HepG2 (cell line): ENCODE results near the gene IER2. TPM values are rescaled to one million over a fixed set of nuclear protein-coding genes. Genes with fewer than 3 reads are reported as not detected.

Source experiments
- DR1 ChIP-seq: sonication (generic); formaldehyde crosslinking; IDR thresholded peaks from 2 replicates; pipeline ENCODE4 v1.8.0; 2021; ENCODE audit warnings: mild to moderate bottlenecking, missing genetic modification reagents, inconsistent platforms
- FIP1L1 ChIP-seq: fragments of 200-400 bp; formaldehyde crosslinking; IDR thresholded peaks from 2 replicates; pipeline ENCODE4 v1.6.1; 2018; ENCODE audit warnings: low read depth, mild to moderate bottlenecking, low read length, moderate library complexity, borderline replicate concordance; ENCODE audit not compliant: insufficient read depth
- FOXK1 ChIP-seq: sonication (generic); formaldehyde crosslinking; IDR thresholded peaks from 2 replicates; pipeline ENCODE4 v1.4.0; 2020; ENCODE audit warnings: low read depth, missing genetic modification reagents, borderline replicate concordance
- KMT2B ChIP-seq: IDR thresholded peaks from 2 replicates; pipeline ENCODE4 v1.6.1; 2016; ENCODE audit warnings: missing genetic modification reagents, missing compliant biosample characterization
- RAD21 ChIP-seq: fragments of 450-650 bp; formaldehyde crosslinking; IDR thresholded peaks from 2 replicates; pipeline ENCODE4 v1.5.0; 2020; ENCODE audit warnings: mild to moderate bottlenecking
- RBAK ChIP-seq: sonication (generic); formaldehyde crosslinking; IDR thresholded peaks from 2 replicates; pipeline ENCODE4 v1.5.1; 2020; ENCODE audit warnings: mild to moderate bottlenecking, missing genetic modification reagents
- SMC3 ChIP-seq: IDR thresholded peaks from 2 replicates; pipeline ENCODE4 v1.6.1; 2011; ENCODE audit warnings: low read length, improper control_type of control experiment
- YEATS2 ChIP-seq: sonication (generic); formaldehyde crosslinking; IDR thresholded peaks from 2 replicates; pipeline ENCODE4 v1.4.0; 2020; ENCODE audit warnings: missing genetic modification reagents, borderline replicate concordance
- ZNF232 ChIP-seq: sonication (generic); formaldehyde crosslinking; IDR thresholded peaks from 2 replicates; pipeline ENCODE4 v1.4.0; 2020; ENCODE audit warnings: missing genetic modification reagents, borderline replicate concordance
- ZNF441 ChIP-seq: sonication (generic); formaldehyde crosslinking; IDR thresholded peaks from 2 replicates; pipeline ENCODE4 v1.7.0; 2021; ENCODE audit warnings: missing genetic modification reagents, borderline replicate concordance
- ZNF557 ChIP-seq: sonication (generic); formaldehyde crosslinking; IDR thresholded peaks from 2 replicates; pipeline ENCODE4 v1.4.0; 2020; ENCODE audit warnings: missing genetic modification reagents
- ZNF746 ChIP-seq: sonication (generic); formaldehyde crosslinking; IDR thresholded peaks from 2 replicates; pipeline ENCODE4 v1.8.0; 2022; ENCODE audit warnings: mild to moderate bottlenecking, missing genetic modification reagents
- ZNF781 ChIP-seq: sonication (generic); formaldehyde crosslinking; IDR thresholded peaks from 2 replicates; pipeline ENCODE4 v1.5.1; 2020; ENCODE audit warnings: borderline replicate concordance, mild to moderate bottlenecking, missing genetic modification reagents; ENCODE audit errors: not compliant biosample characterization
- ZZZ3 ChIP-seq: sonication (generic); formaldehyde crosslinking; IDR thresholded peaks from 2 replicates; pipeline ENCODE4 v1.4.0; 2020; ENCODE audit warnings: missing genetic modification reagents, mild to moderate bottlenecking, borderline replicate concordance
- polyA plus RNA-seq, 8 experiments: library from polyadenylated mRNA; depleted of rRNA in 3 of 8; stranded (reverse) in 7 of 8; unstranded in 1 of 8; fragments of >200 nt; fragmentation: Illumina TruSeq in 4 of 8; extraction: Trizol in 4 of 8; gene quantifications; 2 replicates each; pipeline versions ENCODE4 v1.2.1 to v1.2.3, GENCODE V29; 2011 to 2016; ENCODE audit warnings: low read depth in 4 of 8, missing spikeins in 1 of 8, mixed read lengths in 1 of 8; ENCODE audit not compliant: insufficient read depth in 1 of 8
- total RNA-seq, 5 experiments: library from RNA; depleted of rRNA; stranded (reverse); fragments of >200 nt; fragmentation: Illumina TruSeq; extraction: Trizol; gene quantifications; 2 replicates each; pipeline ENCODE4 v1.2.3, GENCODE V29; 2016; ENCODE audit warnings: low read depth in 1 of 5
- TF ChIP-seq, protein P1 (sequence below): sonication (generic); formaldehyde crosslinking; IDR thresholded peaks from 2 replicates; pipeline ENCODE4 v1.4.0; 2020; ENCODE audit warnings: missing genetic modification reagents, borderline replicate concordance
- TF ChIP-seq, protein P2 (sequence below): sonication (generic); formaldehyde crosslinking; IDR thresholded peaks from 2 replicates; pipeline ENCODE4 v1.8.1; 2023; ENCODE audit warnings: mild to moderate bottlenecking, moderate library complexity, missing genetic modification reagents
- TF ChIP-seq, protein P3 (sequence below): sonication (generic); formaldehyde crosslinking; IDR thresholded peaks from 2 replicates; pipeline ENCODE4 v1.9.0; 2021; ENCODE audit warnings: missing genetic modification reagents, borderline replicate concordance
- TF ChIP-seq, protein P4 (sequence below): sonication (generic); formaldehyde crosslinking; IDR thresholded peaks from 2 replicates; pipeline ENCODE4 v1.8.0; 2022; ENCODE audit warnings: missing genetic modification reagents, mild to moderate bottlenecking, moderate library complexity, borderline replicate concordance

The IER2 gene
- total and polyA plus RNA-seq, 2 of the 13 experiments (the other 11 are each of a cell fraction or from before 2014, with no cell fraction given) = 10.1 to 14.3 TPM

DNA sequence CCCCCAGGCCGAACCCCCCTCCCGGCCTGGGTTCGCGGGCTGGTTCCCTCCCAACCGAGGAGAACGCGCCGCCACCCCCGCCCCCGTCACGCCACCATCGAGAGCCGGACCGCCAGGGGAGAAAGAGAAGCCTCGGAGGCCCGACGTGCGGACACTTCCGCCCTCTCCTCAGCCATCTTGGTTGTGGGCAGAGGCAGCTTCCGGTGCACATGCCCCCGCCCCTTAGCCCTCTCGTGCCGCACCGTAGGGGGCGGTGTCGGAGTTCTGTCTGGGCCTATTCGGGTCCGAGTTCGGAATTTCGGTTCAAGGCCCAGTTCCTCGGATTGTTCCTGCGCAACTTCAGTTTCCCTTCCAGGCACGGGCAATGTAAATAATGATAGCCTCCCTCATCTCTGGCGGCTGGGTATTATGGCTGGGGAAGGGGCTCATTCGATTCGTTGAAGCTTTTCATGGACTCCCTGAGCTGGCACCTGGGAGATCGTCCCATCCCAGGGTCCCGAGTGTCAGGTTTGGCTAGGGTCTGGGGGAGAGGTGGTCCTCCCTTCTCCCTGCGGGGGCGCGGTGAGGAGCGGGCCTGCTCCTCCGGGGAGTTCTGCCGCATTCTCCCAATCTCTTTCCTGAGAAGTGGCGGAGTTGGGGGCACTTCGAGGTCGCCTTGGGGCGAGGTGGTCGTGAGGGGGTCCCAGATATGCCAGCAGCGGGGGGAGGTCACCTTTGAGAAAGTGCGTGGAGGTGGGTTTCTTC lies at the start of gene IER2, which contains the start of gene STX10 (continued):
- peak; percentile 41; the same call in 1 of the 2 replicates for TF ChIP-seq ZZZ3 (CRISPR knock-in tag)
- TF ChIP-seq RBAK (CRISPR knock-in tag) = 0 out of 2 replicates have a peak, but pooled peaks have one; percentile 32
- TF ChIP-seq, protein P1, sequence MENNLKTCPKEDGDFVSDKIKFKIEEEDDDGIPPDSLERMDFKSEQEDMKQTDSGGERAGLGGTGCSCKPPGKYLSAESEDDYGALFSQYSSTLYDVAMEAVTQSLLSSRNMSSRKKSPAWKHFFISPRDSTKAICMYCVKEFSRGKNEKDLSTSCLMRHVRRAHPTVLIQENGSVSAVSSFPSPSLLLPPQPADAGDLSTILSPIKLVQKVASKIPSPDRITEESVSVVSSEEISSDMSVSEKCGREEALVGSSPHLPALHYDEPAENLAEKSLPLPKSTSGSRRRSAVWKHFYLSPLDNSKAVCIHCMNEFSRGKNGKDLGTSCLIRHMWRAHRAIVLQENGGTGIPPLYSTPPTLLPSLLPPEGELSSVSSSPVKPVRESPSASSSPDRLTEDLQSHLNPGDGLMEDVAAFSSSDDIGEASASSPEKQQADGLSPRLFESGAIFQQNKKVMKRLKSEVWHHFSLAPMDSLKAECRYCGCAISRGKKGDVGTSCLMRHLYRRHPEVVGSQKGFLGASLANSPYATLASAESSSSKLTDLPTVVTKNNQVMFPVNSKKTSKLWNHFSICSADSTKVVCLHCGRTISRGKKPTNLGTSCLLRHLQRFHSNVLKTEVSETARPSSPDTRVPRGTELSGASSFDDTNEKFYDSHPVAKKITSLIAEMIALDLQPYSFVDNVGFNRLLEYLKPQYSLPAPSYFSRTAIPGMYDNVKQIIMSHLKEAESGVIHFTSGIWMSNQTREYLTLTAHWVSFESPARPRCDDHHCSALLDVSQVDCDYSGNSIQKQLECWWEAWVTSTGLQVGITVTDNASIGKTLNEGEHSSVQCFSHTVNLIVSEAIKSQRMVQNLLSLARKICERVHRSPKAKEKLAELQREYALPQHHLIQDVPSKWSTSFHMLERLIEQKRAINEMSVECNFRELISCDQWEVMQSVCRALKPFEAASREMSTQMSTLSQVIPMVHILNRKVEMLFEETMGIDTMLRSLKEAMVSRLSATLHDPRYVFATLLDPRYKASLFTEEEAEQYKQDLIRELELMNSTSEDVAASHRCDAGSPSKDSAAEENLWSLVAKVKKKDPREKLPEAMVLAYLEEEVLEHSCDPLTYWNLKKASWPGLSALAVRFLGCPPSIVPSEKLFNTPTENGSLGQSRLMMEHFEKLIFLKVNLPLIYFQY = peak; percentile 100
- TF ChIP-seq ZNF781 (CRISPR knock-in tag) = peak; percentile 57
- peak; percentile 90 for TF ChIP-seq YEATS2 (CRISPR knock-in tag)
- TF ChIP-seq, protein P2, sequence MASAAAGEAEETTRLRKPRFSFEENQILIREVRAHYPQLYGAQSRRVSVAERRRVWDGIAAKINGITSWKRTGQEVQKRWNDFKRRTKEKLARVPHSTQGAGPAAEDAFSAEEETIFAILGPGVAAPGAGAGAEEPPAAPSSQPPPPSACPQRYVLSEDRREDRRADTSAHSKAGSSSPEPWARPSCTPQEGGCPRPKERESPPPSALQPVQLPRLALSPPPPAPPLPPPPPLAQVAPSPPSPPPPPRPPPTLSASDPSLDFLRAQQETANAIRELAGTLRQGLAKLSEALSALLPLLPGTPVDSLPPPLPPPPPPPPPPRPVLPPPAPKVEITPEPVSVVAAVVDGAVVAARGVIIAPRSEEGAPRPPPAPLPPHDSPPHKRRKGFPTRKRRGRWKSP (CRISPR knock-in tag) = peak; percentile 36; the same call in 1 of the 2 replicates
- TF ChIP-seq, protein P3, sequence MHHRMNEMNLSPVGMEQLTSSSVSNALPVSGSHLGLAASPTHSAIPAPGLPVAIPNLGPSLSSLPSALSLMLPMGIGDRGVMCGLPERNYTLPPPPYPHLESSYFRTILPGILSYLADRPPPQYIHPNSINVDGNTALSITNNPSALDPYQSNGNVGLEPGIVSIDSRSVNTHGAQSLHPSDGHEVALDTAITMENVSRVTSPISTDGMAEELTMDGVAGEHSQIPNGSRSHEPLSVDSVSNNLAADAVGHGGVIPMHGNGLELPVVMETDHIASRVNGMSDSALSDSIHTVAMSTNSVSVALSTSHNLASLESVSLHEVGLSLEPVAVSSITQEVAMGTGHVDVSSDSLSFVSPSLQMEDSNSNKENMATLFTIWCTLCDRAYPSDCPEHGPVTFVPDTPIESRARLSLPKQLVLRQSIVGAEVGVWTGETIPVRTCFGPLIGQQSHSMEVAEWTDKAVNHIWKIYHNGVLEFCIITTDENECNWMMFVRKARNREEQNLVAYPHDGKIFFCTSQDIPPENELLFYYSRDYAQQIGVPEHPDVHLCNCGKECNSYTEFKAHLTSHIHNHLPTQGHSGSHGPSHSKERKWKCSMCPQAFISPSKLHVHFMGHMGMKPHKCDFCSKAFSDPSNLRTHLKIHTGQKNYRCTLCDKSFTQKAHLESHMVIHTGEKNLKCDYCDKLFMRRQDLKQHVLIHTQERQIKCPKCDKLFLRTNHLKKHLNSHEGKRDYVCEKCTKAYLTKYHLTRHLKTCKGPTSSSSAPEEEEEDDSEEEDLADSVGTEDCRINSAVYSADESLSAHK (CRISPR knock-in tag) = no peak
- TF ChIP-seq ZNF746 (CRISPR knock-in tag) = peak; percentile 83; the same call in 1 of the 2 replicates
- 0 out of 2 replicates have a peak, but pooled peaks have one; percentile 76 for TF ChIP-seq ZNF557 (CRISPR knock-in tag)
- 0 out of 2 replicates have a peak, but pooled peaks have one; percentile 8 for TF ChIP-seq FIP1L1
- TF ChIP-seq ZNF441 (CRISPR knock-in tag) = peak; percentile 44; the same call in 1 of the 2 replicates
- TF ChIP-seq RAD21 (CRISPR knock-in tag) = peak; percentile 64
- TF ChIP-seq ZNF232 (CRISPR knock-in tag) = peak; percentile 52; the same call in 1 of the 2 replicates
- TF ChIP-seq FOXK1 (CRISPR knock-in tag) = peak; percentile 82; the same call in 1 of the 2 replicates
- TF ChIP-seq SMC3 = peak; percentile 39
- TF ChIP-seq, protein P4, sequence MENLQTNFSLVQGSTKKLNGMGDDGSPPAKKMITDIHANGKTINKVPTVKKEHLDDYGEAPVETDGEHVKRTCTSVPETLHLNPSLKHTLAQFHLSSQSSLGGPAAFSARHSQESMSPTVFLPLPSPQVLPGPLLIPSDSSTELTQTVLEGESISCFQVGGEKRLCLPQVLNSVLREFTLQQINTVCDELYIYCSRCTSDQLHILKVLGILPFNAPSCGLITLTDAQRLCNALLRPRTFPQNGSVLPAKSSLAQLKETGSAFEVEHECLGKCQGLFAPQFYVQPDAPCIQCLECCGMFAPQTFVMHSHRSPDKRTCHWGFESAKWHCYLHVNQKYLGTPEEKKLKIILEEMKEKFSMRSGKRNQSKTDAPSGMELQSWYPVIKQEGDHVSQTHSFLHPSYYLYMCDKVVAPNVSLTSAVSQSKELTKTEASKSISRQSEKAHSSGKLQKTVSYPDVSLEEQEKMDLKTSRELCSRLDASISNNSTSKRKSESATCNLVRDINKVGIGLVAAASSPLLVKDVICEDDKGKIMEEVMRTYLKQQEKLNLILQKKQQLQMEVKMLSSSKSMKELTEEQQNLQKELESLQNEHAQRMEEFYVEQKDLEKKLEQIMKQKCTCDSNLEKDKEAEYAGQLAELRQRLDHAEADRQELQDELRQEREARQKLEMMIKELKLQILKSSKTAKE (CRISPR knock-in tag) = peak; percentile 91
- TF ChIP-seq DR1 (CRISPR knock-in tag) = 0 out of 2 replicates have a peak, but pooled peaks have one; percentile 40
- TF ChIP-seq KMT2B = peak; percentile 59; the same call in 1 of the 2 replicates
